Measurements from ENCODE around the gene LOXL1. TPM values are rescaled to one million over a fixed set of nuclear protein-coding genes. Genes with fewer than 3 reads are reported as not detected.
A peak's percentile ranks its signal among the peaks of the same experiment; 100 is the strongest.

The LOXL1 gene
- total and polyA plus RNA-seq, 2 donors (not counting 1 experiment from before 2014, with no cell fraction given) = 0.21 to 0.49 TPM

DNA sequence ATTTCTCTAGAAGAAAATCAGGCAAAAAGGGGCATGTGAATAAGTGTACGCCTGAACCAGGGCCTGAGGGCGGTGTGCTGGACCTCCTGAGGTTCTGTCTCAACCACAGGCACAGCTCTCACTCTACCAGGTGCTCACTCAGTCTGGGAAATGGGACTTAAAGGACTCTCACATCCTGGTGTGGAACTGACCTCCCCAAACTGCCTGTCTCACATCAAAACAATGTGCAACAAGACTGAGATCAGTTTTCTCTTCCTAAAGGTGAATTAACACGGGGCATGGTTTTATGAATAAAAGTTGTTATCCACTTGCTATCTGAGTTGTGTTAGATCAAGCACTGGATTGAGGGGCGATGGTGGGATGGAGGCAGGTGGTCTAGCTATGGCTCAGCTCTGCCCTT lies 61.0 kb downstream of the LOXL1 start:
- Histone ChIP-seq H3K27me3 (replicated peaks in 1 of 4; ENCODE audit: control extremely low read depth in 1 of 4, control insufficient read depth in 3 of 4, insufficient read depth in 4 of 4, low read length in 3 of 4) (no peaks in the 10 kb centered on the region), H2AFZ (ENCODE audit: insufficient read depth, low read depth, low read length, poor library complexity, severe bottlenecking) (no peak overlapping the region), H3K9me3 (ENCODE audit: control extremely low read depth in 1 of 3, control insufficient read depth in 2 of 3, insufficient read depth in 1 of 3, low read length in 2 of 3) (no peaks in the 10 kb centered on the region), H3K9ac (ENCODE audit: low read length) (no peak overlapping the region), H3K4me2 (replicated peaks; ENCODE audit: low read depth, low read length, poor library complexity, severe bottlenecking) (no peak overlapping the region), H3K4me3 (ENCODE audit: control extremely low read depth in 1 of 5, extremely low read depth in 1 of 5, insufficient read depth in 1 of 5, low read depth in 2 of 5, low read length in 4 of 5) (no peak overlapping the region), H3K36me3 (replicated peaks in 1 of 2; ENCODE audit: control extremely low read depth in 1 of 2, control insufficient read depth in 1 of 2, extremely low read depth in 1 of 2, insufficient read depth in 2 of 2, low read length in 1 of 2) (no peaks in the 10 kb centered on the region), H4K20me1 (ENCODE audit: control insufficient read depth, insufficient read depth, low read length, poor library complexity, severe bottlenecking) (no peaks in the 10 kb centered on the region), H3K4me1 (ENCODE audit: control insufficient read depth in 2 of 2, insufficient read depth in 2 of 2, low read length in 2 of 2) (peaks cover 45 to 57% of the 10 kb centered on the region in 2 donors), H3K27ac (ENCODE audit: low read length in 2 of 2) (no peak overlapping the region), H3K79me2 (ENCODE audit: control insufficient read depth, insufficient read depth, low read length) (peaks cover 14% of the 10 kb centered on the region)
- Mint-ChIP-seq H3K4me1 (peaks cover 56% of the 10 kb centered on the region), H3K27me3 (no peaks in the 10 kb centered on the region), H3K27ac (no peak overlapping the region), H3K9me3 (ENCODE audit: insufficient read depth) (no peaks in the 10 kb centered on the region), H3K4me3 (no peak overlapping the region)
- POLR2A ChIA-PET = no interaction called here
- no peak for ATAC-seq (ENCODE audit: low read depth)
- TF ChIP-seq CTCF (IDR thresholded peaks at IDR 0.05) = no peak
- no peak for TF ChIP-seq EZH2 (IDR thresholded peaks at IDR 0.05; ENCODE audit: borderline replicate concordance, insufficient read depth, low read depth, low read length, poor library complexity, severe bottlenecking)
- CTCF ChIA-PET = interaction anchor here (1.9 to 4.5 kb wide), 2 partner anchors 14 to 61 kb away, joined by 4 to 20 read pairs; no protein-coding TSS in a partner anchor
- DNase-seq = no peak
- 100% methylated on average over 1 of the region's 4 CpGs for WGBS (ENCODE audit: insufficient coverage)
- intact Hi-C loops (cut with micrococcal nuclease) = no loop called here

- no peak overlapping the region for H3K9ac ChIP-seq (ENCODE audit: low read length)
- TF ChIP-seq CTCF (IDR thresholded peaks at IDR 0.05) = no peak
- Mint-ChIP-seq H3K27ac (peak overlapping the region; percentile 41), H3K27me3 (no peaks in the 10 kb centered on the region), H3K4me3 (no peak overlapping the region), H3K4me1 (peaks cover 56% of the 10 kb centered on the region), H3K9me3 (ENCODE audit: insufficient read depth) (no peaks in the 10 kb centered on the region)
- peaks cover 45 to 57% of the 10 kb centered on the region in 2 donors for H3K4me1 ChIP-seq (ENCODE audit: control insufficient read depth in 2 of 2, insufficient read depth in 2 of 2, low read length in 2 of 2)
- H3K4me3 ChIP-seq (ENCODE audit: control extremely low read depth in 1 of 5, extremely low read depth in 1 of 5, insufficient read depth in 1 of 5, low read depth in 2 of 5, low read length in 4 of 5) = no peak overlapping the region
- DNase-seq (no peak), ATAC-seq (ENCODE audit: low read depth) (no peak)
- POLR2A ChIA-PET = no interaction called here
- H3K9me3 ChIP-seq (ENCODE audit: control extremely low read depth in 1 of 3, control insufficient read depth in 2 of 3, insufficient read depth in 1 of 3, low read length in 2 of 3) = no peaks in the 10 kb centered on the region
- CTCF ChIA-PET = interaction anchor here (1.9 to 4.5 kb wide), 2 partner anchors 15 to 60 kb away, joined by 4 to 20 read pairs; no protein-coding TSS in a partner anchor
- no peaks in the 10 kb centered on the region for H3K27me3 ChIP-seq (replicated peaks in 1 of 4; ENCODE audit: control extremely low read depth in 1 of 4, control insufficient read depth in 3 of 4, insufficient read depth in 4 of 4, low read length in 3 of 4)
- no peak overlapping the region for H3K27ac ChIP-seq (ENCODE audit: low read length in 2 of 2)
- peak overlapping the region; percentile 12 for H3K4me2 ChIP-seq (replicated peaks; ENCODE audit: low read depth, low read length, poor library complexity, severe bottlenecking)
- peaks cover 20% of the 10 kb centered on the region for H3K79me2 ChIP-seq (ENCODE audit: control insufficient read depth, insufficient read depth, low read length)
- H3K36me3 ChIP-seq (replicated peaks in 1 of 2; ENCODE audit: control extremely low read depth in 1 of 2, control insufficient read depth in 1 of 2, extremely low read depth in 1 of 2, insufficient read depth in 2 of 2, low read length in 1 of 2) = no peaks in the 10 kb centered on the region
- peaks cover 4% of the 10 kb centered on the region for H4K20me1 ChIP-seq (ENCODE audit: control insufficient read depth, insufficient read depth, low read length, poor library complexity, severe bottlenecking)
- 57% methylated on average over 7 of the region's 9 CpGs for WGBS (ENCODE audit: insufficient coverage)
- H2AFZ ChIP-seq (ENCODE audit: insufficient read depth, low read depth, low read length, poor library complexity, severe bottlenecking) = no peak overlapping the region
- intact Hi-C loops (cut with micrococcal nuclease) = no loop called here
These were observed 61.6 kb downstream of the LOXL1 start for GRCh38 chr15:73987681-73988444.

Data from B cell (primary cell).